Breast epithelium (tissue), 3 donors: ENCODE data around the gene MMD.

ENCODE experiments used
- POLR2A ChIP-seq: fragments of 450-650 bp; IDR thresholded peaks from one replicate; pipeline ENCODE4 v1.6.1; 2016; ENCODE audit warnings: antibody characterized with exemption, mild to moderate bottlenecking, moderate library complexity
- POLR2AphosphoS5 ChIP-seq, 3 donors: sonication (generic); formaldehyde crosslinking; IDR thresholded peaks; one replicate each; pipeline ENCODE4 v1.6.1; 2017; ENCODE audit warnings: antibody characterized with exemption in 3 of 3
- TF ChIP-seq, protein P1 (sequence below), 3 donors: fragments of 450-650 bp; IDR thresholded peaks; one replicate each; pipeline ENCODE4 v1.5.1; 2016 to 2017; ENCODE audit warnings: antibody characterized with exemption in 3 of 3, mild to moderate bottlenecking in 3 of 3, moderate library complexity in 3 of 3

- TF ChIP-seq, protein P1, sequence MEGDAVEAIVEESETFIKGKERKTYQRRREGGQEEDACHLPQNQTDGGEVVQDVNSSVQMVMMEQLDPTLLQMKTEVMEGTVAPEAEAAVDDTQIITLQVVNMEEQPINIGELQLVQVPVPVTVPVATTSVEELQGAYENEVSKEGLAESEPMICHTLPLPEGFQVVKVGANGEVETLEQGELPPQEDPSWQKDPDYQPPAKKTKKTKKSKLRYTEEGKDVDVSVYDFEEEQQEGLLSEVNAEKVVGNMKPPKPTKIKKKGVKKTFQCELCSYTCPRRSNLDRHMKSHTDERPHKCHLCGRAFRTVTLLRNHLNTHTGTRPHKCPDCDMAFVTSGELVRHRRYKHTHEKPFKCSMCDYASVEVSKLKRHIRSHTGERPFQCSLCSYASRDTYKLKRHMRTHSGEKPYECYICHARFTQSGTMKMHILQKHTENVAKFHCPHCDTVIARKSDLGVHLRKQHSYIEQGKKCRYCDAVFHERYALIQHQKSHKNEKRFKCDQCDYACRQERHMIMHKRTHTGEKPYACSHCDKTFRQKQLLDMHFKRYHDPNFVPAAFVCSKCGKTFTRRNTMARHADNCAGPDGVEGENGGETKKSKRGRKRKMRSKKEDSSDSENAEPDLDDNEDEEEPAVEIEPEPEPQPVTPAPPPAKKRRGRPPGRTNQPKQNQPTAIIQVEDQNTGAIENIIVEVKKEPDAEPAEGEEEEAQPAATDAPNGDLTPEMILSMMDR (IDR thresholded peaks at IDR 0.05): no peak
- TF ChIP-seq POLR2A (no peak), POLR2AphosphoS5 (IDR thresholded peaks at IDR 0.05) (no peak)
These were observed 1.4 kb downstream of the MMD start for GRCh38 chr17:55420067-55420775.
